ENCODE data around the gene RSPH3.

GRCh38 chr6:159042826-159043181 lies 42.8 kb upstream of the RSPH3 start:
- TF ChIP-seq CTCF (IDR thresholded peaks at IDR 0.05) (peak in 4 of 12 donors; percentile 4 to 46 (median 13)), POLR2A (IDR thresholded peaks at IDR 0.05) (no peak)
